Measurements from ENCODE around the gene POGLUT2.
A peak's percentile ranks its signal among the peaks of the same experiment; 100 is the strongest.

The POGLUT2 gene

DNA sequence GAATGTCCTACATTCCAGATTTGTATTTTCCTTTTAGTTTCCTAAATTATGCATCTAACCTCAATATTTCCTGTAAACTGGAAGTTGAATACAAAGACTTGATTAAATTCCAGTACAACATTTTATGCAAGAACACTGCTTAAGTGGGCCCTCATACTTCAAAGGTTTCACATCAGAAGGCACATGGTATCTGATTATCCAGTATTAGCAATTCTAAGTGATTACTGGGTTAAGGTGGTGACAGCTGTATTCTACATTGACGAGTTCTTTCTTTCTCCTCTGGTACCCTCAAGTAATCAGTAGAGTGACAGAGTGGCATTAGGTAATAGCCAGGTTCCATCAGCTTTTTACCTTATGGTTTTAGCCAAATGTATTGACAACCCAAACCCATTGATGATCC is 18.5 kb upstream of the POGLUT2 start:
- peaks cover 21% of the 10 kb centered on the region for H3K36me3 Mint-ChIP-seq
- H3K27ac Mint-ChIP-seq = no peak overlapping the region
- H3K4me3 Mint-ChIP-seq = no peak overlapping the region
- no peaks in the 10 kb centered on the region for H3K27me3 Mint-ChIP-seq
- H3K4me1 Mint-ChIP-seq (ENCODE audit: low read depth) = peaks cover 17% of the 10 kb centered on the region
- H3K9me3 Mint-ChIP-seq (ENCODE audit: low read depth) = peaks cover under 1% of the 10 kb centered on the region

- H3K9me3 Mint-ChIP-seq (ENCODE audit: low read depth) = peaks cover 5% of the 10 kb centered on the region
- peaks cover 22% of the 10 kb centered on the region for H3K4me1 Mint-ChIP-seq (ENCODE audit: low read depth)
- no peak overlapping the region for H3K27ac Mint-ChIP-seq
- H3K4me3 Mint-ChIP-seq = no peak overlapping the region
- peaks cover 21% of the 10 kb centered on the region for H3K36me3 Mint-ChIP-seq
- H3K27me3 Mint-ChIP-seq = no peaks in the 10 kb centered on the region
Measured at GRCh38 chr13:102816708-102817107, 17.9 kb upstream of the POGLUT2 start.

- Mint-ChIP-seq H3K4me1 (ENCODE audit: low read depth) (peaks cover 22% of the 10 kb centered on the region), H3K36me3 (peaks cover 22% of the 10 kb centered on the region), H3K4me3 (no peak overlapping the region), H3K27ac (no peak overlapping the region), H3K9me3 (ENCODE audit: low read depth) (peaks cover 5% of the 10 kb centered on the region), H3K27me3 (no peaks in the 10 kb centered on the region)
Measured at GRCh38 chr13:102815788-102816187, 17.0 kb upstream of the POGLUT2 start.

GRCh38 chr13:102814793-102815192 is 16.0 kb upstream of the POGLUT2 start:
- no peak overlapping the region for H3K4me3 Mint-ChIP-seq
- H3K36me3 Mint-ChIP-seq = peaks cover 27% of the 10 kb centered on the region
- H3K27me3 Mint-ChIP-seq = no peaks in the 10 kb centered on the region

GRCh38 chr13:102814025-102814607 is 15.3 kb upstream of the POGLUT2 start:
- H3K9me3 Mint-ChIP-seq (ENCODE audit: low read depth) = peaks cover 5% of the 10 kb centered on the region
- H3K4me1 Mint-ChIP-seq (ENCODE audit: low read depth) = peaks cover 23% of the 10 kb centered on the region
- peaks cover 24% of the 10 kb centered on the region for H3K36me3 Mint-ChIP-seq
- no peak overlapping the region for H3K27ac Mint-ChIP-seq
- no peaks in the 10 kb centered on the region for H3K27me3 Mint-ChIP-seq
- no peak overlapping the region for H3K4me3 Mint-ChIP-seq

More at GRCh38 chr13:102814793-102815192, 16.0 kb upstream of the POGLUT2 start:
- H3K9me3 Mint-ChIP-seq (ENCODE audit: low read depth) = peaks cover 5% of the 10 kb centered on the region
- peaks cover 23% of the 10 kb centered on the region for H3K4me1 Mint-ChIP-seq (ENCODE audit: low read depth)
- H3K27ac Mint-ChIP-seq = no peak overlapping the region

DNA sequence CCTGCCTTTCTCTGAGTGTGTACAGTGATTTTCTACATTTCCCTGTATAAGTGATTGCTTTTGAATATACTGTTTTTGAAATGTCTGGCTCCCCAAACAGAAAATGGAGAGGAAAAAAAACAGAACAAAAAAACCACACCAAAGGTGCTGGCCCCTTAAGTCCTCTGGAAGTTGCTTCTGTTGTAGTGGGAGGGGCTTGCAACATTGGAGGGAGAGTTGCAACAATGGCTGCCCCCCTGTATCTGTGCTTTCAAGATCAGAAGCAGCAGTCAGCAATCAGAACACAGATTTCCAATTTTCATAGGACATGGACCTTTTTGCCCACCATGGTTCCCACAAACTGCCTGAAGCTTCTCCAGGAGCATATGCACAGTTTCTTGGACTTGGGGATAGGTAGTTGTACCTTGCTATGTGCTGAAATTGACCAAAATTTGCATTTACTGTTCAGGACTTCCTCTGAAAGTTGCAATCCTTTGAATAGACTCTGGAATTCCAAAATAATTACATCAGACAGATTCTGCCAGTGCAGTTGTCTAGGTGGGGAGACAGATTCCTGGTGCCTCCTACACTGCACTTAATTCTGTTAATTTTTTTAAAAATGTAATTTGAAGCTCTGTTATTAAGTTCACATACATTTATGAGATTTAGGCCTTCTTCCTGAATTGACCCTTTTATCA is 14.0 kb upstream of the POGLUT2 start:
- H3K27ac Mint-ChIP-seq = no peak overlapping the region
- peaks cover 20% of the 10 kb centered on the region for H3K36me3 Mint-ChIP-seq
- peaks cover 29% of the 10 kb centered on the region for H3K4me1 Mint-ChIP-seq (ENCODE audit: low read depth)
- H3K27me3 Mint-ChIP-seq = no peaks in the 10 kb centered on the region
- peaks cover 5% of the 10 kb centered on the region for H3K9me3 Mint-ChIP-seq (ENCODE audit: low read depth)
- no peak overlapping the region for H3K4me3 Mint-ChIP-seq

DNA sequence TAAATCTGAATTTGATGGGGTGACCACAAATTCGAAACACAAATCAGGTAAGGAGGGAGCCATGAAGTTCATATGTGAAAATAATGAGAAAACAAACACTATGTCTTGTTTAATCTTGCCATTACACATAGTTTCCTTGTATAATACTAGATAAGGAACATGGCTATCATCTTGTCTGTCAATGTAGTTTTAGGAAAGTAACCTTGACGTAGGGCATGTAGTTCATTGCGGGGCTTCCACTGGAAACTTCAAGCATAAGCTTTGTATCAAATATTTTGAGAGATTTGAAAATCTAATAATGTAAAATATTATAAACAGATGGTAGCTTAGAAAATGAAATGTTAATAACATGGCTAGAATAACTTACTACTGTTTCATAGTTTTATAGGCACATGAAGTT is 8.9 kb upstream of the POGLUT2 start:
- H3K4me3 Mint-ChIP-seq = no peak overlapping the region

GRCh38 chr13:102805680-102806079 is 6.9 kb upstream of the POGLUT2 start:
- Mint-ChIP-seq H3K27ac (no peak overlapping the region), H3K36me3 (peaks cover 11% of the 10 kb centered on the region), H3K9me3 (ENCODE audit: low read depth) (no peaks in the 10 kb centered on the region), H3K4me1 (ENCODE audit: low read depth) (peaks cover 30% of the 10 kb centered on the region), H3K4me3 (no peak overlapping the region), H3K27me3 (no peaks in the 10 kb centered on the region)

More for the DNA sequence above, 8.9 kb upstream of the POGLUT2 start:
- Mint-ChIP-seq H3K9me3 (ENCODE audit: low read depth) (peaks cover 5% of the 10 kb centered on the region), H3K27ac (no peak overlapping the region), H3K36me3 (peaks cover 16% of the 10 kb centered on the region), H3K4me1 (ENCODE audit: low read depth) (peaks cover 25% of the 10 kb centered on the region), H3K27me3 (no peaks in the 10 kb centered on the region)

DNA sequence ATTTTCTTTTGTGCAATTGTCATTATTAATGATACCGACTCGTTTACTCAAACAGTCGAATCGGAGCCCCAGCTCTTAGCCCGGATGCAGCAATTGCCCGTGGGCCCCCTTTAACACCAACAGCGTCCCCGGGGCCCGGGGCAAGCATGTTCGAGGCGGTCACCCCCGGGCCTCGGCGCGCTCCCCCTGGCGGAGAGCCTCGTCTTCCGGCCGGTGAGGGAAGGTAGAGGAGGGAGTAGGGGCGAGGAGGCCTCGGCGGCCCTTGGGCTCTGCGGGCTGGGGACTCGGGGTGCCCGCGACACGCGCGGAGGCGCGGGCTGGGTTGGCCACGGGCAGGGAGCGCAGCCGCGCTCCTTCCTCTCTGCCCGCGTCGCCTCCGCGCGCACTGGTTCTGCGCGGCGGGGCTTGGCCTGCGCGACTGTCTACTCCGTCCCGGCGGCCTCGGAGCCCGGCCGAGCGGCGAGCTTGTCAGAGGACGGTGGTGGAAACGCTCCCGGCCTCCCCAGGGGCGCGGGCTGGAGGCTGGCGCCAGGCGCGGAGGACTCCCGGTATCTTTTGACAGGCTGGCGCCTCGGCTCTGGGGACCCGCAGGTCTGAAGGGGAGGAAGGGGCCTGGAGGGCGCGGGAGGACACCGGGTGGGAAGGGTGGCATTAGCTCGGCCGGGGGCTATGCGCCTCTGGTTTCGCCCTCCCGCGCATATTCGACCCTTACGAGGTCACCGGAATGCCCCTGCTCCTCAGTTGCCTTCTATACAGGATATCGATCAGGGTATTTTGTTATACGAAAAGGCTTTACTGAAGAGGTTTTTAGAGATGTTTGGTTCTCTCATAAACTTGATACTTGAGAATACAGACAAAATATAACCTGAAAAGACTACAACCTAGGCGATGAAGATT is 1.6 kb upstream of the POGLUT2 start:
- Mint-ChIP-seq H3K4me3 (peak overlapping the region; percentile 88), H3K9me3 (ENCODE audit: low read depth) (no peaks in the 10 kb centered on the region), H3K27me3 (no peaks in the 10 kb centered on the region), H3K27ac (peak overlapping the region; percentile 83), H3K36me3 (peaks cover 3% of the 10 kb centered on the region), H3K4me1 (ENCODE audit: low read depth) (peaks cover 28% of the 10 kb centered on the region)

DNA sequence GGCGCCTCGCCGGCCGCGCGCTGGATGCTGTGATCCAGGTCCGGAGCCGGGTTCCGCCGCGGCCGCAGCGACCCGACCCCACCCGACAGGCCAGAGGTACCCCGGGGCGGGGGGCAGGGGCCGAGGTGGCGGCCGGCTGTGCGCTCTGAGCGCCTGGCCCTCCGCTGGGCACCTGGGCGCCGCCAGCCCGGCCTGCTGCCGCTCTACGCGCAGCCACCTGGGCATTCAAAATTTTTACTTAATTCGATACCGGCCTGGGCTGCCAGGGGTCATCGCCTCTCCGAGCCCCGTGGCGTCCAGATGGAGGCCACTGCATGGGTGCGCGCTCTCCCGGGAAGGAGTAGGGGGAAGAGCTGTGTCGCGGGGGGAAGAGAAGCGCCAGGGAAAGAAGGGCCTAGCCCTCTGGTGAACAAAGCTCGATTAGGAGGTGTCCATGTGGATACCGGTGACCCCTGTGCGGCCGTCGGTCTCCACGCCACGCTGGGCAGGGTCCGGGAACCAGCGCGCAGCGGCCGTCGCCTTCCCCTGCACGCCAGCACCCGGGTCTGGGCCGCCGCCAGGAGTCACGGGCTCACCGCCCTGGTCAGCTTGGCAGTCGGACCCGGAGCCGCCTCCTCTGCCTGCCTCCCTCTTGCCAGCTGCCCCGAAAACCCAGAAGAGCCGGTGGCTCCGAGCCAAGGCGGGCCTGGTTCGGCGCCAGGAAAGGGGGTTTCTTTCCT is 809 bp upstream of the POGLUT2 start:
- peaks cover 3% of the 10 kb centered on the region for H3K36me3 Mint-ChIP-seq
- H3K4me1 Mint-ChIP-seq (ENCODE audit: low read depth) = peaks cover 28% of the 10 kb centered on the region
- peak overlapping the region; percentile 94 for H3K4me3 Mint-ChIP-seq
- H3K27ac Mint-ChIP-seq = peak overlapping the region; percentile 83
- no peaks in the 10 kb centered on the region for H3K27me3 Mint-ChIP-seq
- no peaks in the 10 kb centered on the region for H3K9me3 Mint-ChIP-seq (ENCODE audit: low read depth)

GRCh38 chr13:102793611-102794355 is 5.0 kb downstream of the POGLUT2 start:
- Mint-ChIP-seq H3K4me1 (ENCODE audit: low read depth) (peaks cover 5% of the 10 kb centered on the region), H3K27ac (no peak overlapping the region), H3K9me3 (ENCODE audit: low read depth) (no peaks in the 10 kb centered on the region), H3K36me3 (peaks cover 5% of the 10 kb centered on the region), H3K27me3 (no peaks in the 10 kb centered on the region), H3K4me3 (no peak overlapping the region)

DNA sequence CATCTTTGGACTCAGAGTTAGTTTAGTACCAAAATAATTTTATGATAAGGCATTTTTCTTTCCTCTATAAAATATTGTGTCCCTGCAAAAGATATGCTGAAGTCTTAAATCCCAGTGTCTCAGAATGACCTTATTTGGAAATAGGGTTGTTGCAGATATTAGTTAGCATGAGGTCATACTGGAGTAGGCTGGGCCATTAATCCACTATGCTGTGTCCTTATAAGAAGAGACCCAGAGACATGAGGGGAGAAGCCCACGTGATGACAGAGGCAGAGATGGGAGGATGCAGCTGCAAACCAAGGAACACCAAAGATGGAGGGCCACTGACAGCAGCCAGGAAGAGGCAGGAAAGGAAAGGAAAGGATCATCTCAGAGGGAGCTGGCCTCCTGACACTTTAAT is 6.4 kb downstream of the POGLUT2 start:
- no peaks in the 10 kb centered on the region for H3K9me3 Mint-ChIP-seq (ENCODE audit: low read depth)
- no peak overlapping the region for H3K27ac Mint-ChIP-seq
- no peaks in the 10 kb centered on the region for H3K27me3 Mint-ChIP-seq
- H3K4me3 Mint-ChIP-seq = no peak overlapping the region
- H3K4me1 Mint-ChIP-seq (ENCODE audit: low read depth) = no peaks in the 10 kb centered on the region
- H3K36me3 Mint-ChIP-seq = peaks cover 6% of the 10 kb centered on the region

GRCh38 chr13:102788683-102789082 is 10.1 kb downstream of the POGLUT2 start:
- Mint-ChIP-seq H3K27me3 (no peaks in the 10 kb centered on the region), H3K9me3 (ENCODE audit: low read depth) (no peaks in the 10 kb centered on the region), H3K36me3 (peaks cover 10% of the 10 kb centered on the region), H3K4me1 (ENCODE audit: low read depth) (no peaks in the 10 kb centered on the region), H3K4me3 (no peak overlapping the region), H3K27ac (no peak overlapping the region)

DNA sequence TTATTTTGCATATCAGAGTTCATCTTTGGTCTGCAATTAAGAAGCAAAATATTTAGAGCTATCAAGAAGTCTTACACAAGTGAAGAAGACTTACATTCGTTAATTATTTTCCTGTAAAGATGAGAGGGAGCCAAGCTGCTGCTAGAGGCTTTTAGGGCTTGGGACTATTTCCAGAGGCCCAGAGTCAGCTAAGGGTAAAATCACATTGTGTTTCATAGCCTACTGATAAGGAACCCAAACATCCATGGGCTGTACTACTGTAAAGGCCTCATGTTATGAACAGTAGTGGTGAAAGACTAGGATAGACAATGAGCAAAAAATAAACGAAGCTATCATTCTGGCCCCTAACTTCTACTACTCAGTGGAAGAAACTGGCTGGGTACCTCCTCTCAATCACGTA is 14.3 kb downstream of the POGLUT2 start:
- Mint-ChIP-seq H3K4me3 (no peak overlapping the region), H3K27me3 (no peaks in the 10 kb centered on the region), H3K27ac (no peak overlapping the region), H3K9me3 (ENCODE audit: low read depth) (peaks cover 4% of the 10 kb centered on the region), H3K36me3 (peaks cover 14% of the 10 kb centered on the region), H3K4me1 (ENCODE audit: low read depth) (peaks cover 16% of the 10 kb centered on the region)

Measured in activated naive CD8-positive, alpha-beta T cell (primary cell).